HG03432 (cell line): Measurements from ENCODE around the gene SNAI3.

ENCODE experiments used
- ATAC-seq: cut with Tn5 transposase; IDR thresholded peaks from one replicate; pipeline ENCODE4 v1.9.1; 2021; ENCODE audit warnings: mild to moderate bottlenecking, moderate library complexity; ENCODE audit not compliant: unreplicated experiment

Gene SNAI3

DNA sequence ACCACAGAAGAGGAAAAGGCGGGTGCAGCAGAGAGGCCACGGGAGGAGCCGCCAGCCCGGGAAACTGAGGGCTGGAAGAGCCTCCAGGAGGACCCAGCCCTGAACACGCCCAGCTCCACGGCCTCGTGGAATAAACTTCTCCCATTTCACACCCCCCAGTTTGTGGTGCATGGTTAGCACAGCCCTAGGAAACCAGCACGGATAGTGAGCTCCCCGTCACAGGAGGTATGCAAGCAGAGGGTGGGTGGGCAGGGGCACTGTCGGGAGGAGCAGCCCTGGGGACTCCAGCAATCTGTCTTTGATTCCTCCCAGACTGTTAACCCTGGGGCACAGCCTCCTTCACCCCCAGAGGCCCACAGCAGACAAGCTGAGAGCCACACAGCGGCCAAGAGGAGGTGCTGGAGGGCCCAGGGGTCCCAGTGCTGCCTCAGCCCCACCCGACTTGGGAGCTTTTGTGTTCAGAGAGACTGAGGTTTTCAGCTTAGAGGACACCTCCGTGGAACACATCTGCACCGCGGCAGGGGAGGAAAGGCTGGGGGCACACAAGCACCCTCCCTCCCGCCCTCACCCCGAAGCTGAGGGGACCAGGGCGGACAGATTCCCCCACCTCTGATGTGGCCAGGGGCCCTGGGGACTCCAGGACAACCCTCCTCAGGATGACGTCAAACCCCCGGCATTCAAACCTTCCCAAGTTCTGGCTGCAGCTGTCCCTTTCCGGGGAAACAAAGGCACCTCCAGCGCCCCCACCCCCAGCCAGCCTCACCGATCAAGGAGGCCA, 49.6 kb downstream of the SNAI3 start:
- ATAC-seq, result no peak

DNA sequence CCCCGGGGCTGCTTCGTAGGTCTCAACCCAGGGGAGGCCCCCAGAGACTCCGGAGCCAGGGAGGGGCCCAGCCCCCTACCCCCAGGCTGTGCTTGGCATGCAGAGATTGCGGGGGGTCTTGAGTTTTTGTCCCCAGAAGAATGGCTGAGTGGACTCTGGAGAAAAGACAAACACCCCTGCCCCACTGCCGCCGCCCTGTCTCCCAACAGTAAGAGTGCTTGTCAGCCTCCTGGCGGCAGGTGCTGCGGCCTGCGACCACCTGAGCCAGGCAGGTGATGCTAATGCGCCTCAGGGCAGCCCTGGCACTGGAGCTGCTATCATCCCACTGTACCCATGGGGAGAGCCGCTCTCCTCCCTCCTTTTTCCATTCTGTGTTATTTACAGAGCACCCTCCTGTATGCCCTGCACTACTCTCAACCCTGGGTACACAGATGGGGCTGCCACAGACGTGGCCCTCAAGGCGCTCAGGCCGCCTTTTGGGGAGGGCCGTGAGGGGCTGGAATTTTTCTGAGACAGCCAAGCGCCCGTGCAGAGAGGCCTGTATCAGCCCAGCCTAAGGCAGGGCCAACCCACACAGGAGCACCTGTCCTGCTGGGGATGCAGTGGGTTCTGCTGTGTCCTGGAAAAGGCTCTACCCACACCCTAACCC, 50.5 kb downstream of the SNAI3 start:
- ATAC-seq, result no peak

DNA sequence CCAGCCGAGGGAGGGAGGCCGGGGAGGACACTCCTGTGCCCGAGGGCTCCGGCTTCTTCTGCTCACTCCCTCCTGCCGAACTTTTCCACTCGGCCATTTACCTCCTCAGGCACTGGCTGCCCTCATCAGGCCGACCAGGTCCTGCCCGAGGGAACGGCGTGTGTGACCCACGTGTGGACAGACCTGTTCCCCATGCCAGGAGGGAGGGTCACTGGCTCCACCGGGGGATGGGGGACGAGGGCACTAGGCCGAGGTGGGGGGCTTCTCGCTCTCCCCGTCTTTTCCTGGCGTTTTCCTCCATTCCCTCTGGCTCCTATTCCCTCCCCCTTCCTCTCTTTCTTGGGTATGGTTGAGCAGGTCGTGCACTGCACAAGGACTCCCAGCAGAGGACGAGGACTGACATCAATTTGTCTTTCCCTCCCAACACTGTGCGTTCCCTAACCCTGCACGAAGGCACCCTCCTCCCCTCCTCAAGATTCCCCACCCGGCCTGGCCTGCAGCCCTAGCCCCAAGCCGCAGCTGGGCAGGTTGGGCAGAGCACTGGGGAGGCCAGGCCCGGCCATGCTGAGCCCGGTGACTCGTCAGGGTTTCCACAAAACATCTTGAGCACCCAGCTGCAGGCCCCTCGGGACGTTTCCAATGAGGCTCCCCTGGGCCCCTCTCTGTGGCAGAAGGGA, 51.2 kb downstream of the SNAI3 start:
- ATAC-seq, result no peak

DNA sequence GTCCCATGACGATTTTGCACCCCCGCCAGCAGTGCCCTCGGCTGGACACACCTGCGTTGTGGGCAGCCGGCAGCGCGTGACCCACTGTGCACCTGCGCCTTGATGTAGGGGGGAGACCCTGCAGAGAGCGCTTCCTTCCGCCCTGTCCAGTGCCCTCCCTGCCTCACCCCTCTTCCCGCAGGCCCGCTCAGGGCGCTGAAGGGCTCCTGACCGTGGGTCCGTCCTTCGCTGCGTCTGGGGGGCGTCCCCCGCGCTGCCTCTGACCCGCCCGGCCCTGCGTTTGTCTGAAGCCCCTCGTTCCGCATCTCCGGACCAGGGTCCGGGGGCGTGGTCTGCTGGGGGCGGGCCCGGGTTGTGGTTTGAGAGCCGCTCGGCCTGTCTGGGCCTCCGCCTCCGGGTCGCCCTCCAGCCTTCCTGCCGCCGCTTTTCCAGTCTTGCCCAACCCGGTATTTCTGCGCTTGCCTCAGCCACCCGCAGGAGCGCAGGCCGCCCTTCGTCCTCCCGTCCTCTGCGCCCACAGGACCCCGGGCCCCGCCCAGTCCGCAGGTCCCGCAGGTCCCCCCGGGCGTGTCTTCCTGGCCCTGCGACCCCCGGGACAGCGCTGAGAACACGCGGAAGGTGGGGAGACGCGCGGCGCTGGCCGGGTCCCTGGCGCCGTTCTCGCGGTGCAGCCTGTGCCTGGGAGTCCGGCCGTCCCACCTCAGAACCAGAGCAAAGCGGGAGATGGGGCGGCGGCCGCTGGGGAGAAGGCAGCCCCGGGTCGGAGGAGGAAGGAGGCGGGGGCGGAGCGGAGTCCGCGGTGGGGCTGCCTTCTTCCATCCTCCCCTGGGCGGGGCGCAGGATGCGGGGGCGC, 51.9 kb downstream of the SNAI3 start:
- peak; percentile 49 for ATAC-seq

DNA sequence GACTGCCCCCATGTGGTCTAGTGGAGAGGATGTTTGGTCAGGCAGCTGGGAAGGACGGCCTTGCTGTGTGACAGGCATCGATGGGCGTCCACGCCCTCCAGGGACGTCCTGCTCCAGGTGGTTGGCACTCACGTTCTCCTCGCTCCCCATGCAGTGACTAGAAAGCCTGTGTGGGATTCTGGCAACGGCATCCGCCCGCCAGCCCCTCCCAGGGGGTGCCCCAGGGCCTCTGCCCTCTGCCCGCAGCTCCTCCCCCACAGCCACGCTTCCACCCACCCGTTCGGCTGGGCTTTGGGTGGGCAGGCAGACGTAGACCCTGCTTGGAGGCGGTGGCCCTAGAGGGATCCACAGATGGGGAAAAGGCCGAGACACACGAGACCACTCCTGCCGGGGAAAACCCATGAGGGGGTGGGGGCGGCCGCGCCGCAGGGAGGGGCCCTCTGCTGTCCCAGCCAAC, 52.6 kb downstream of the SNAI3 start:
- ATAC-seq, result peak; percentile 31

DNA sequence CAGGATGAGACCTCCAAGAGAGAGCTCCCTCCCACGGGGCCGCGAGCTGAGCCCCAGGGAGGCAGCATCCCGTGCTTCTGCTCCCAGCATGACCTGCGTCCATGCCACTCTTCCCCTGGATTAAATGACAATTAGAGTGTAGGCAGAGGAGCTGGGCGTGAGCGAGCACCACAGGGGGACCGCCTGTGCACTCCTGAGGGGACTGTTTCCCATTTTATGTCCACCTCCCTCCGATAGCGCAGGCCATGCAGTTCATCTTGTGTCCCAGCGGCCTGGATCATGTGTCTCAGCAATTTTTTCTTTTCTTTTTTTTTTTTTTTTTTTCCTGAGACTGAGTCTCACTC, 53.7 kb downstream of the SNAI3 start:
- ATAC-seq, result no peak

DNA sequence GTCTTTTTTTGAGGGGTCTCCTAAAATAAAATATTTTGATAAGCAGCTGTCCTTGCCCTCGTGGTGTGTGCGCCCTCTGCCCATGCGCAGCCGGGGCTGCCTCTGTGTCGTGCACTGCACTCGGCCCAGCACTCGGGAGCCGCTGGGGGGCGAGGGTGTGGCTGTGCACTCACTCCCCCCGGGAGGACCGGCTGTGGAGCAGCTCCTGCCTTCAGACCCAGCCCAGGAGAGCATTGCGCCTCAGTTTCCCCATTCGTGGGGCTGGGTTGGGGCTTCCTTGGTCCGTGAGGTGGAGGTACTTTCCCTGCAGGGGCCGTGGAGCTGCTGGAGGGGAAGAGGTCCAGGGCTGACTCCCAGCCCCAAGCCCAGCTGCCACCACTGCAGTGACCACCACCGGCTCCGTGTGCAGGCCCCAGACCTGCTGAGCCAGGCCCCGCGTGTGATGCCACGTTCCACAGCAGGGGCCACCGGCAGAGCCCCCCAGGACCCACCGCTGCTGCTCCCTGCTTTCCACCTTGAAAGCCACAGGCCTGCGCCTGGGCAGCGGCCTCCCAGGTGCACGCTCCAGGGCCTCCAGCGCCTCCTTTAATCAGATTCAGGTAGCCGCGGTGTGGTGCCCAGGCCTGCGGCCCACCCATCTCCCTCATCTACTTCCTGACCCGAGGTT, 54.3 kb downstream of the SNAI3 start:
- no peak for ATAC-seq

DNA sequence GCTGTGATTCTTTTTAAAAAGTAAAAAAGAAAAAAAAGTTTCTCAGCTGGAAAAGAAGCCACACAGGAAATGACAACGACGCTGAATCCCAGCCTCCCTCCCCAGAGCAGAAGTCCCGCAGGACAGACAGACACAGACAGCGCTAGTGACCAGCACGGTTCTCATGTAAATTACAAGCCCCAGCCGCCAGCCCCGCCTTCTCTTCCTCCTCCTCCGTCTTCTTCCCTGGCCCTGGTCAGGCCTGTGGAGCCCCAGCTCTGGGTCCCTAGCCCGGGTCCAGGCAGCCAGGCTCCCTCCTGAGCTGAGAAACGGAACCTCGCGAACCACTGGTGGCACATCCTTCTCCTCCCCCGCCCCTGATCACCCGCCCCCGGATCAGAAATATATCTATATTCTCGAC, 54.9 kb downstream of the SNAI3 start:
- no peak for ATAC-seq

DNA sequence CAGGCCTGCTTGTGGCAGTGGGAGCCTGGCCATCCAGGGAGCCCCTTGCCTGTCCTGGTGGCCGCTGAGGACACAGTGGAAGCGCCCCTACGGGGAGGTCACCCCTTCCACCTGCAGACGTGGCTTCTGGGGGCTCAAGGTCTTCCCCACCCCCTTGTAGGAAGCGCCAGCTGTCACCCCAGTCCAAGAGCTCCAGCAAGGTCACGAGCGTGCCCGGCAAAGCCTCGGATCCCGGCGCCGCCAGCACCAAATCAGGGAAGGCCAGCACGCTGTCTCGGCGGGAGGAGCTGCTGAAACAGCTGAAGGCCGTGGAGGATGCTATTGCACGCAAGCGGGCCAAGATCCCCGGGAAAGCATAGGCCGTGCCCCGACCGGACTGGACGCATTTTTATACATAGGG, 55.4 kb downstream of the SNAI3 start:
- ATAC-seq, result no peak

DNA sequence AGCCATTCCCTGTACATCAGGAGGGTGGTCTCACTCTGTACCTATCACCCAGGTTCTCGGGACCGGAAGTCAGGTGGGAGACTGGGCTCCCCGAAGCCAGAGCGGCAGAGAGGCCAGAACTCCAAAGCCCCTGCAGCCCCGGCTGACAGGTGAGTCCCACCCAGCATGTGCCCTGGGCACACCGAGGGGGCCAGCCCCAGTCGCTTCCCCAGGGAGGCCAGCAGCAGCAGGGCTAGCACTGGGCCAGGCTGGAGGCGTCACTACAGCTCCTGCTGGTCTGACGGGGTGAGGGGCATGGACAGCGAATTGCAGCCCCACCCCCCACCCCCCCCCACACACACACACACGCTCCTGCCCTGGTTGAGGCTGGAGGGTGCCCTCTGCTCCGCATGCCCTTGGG, 55.9 kb downstream of the SNAI3 start:
- no peak for ATAC-seq

DNA sequence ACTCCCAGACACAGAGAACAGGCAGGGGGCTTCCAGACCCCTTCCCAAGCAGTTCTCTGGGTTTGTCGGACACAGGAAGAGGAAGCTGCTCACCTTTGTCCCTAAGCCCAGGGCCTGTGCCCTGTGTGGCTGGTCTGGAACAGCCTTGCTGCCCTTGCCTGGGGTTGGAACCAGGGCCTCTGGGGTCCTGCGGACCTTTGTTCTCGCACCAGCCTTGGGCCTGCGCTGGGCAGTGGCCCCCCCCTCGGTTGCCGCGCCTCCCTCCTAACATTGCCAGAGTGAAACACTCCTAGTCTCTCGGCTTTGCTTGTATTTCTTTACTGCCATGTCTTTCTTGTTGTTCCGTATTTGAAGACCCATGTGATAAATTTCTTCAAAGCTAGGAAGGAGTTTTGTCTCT, 56.5 kb downstream of the SNAI3 start:
- no peak for ATAC-seq

DNA sequence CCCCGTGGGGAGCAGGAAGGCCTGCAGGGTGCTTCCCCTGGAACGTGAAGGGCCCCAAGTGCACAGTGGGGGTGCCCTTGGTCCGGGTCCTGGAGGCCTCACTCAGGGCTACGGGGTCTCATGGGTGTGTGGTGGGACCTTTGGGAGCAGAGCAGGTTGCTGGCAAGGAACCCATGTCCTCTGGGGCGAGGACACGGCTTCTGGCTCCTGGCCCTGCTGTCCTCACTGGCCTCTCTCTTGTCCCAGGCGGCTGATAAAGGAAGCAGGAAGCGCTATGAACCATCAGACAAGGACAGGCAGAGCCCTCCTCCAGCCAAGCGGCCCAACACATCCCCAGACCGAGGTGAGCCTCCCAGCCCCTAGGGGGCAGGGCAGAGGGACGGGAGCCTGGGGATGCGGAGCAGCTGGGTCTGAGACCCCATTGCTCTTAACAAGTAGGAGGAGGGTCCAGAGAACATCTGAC, 57.8 kb downstream of the SNAI3 start:
- ATAC-seq, result no peak
